ENCODE measurements around the gene RMDN2.
"Not testable (repeated sequence)": the region's sequence is repeated elsewhere in the genome, so short reads cannot be mapped to it uniquely, and the experiment has no call there.

Gene RMDN2

GRCh38 chr2:37992601-37993000 is 67.5 kb downstream of the RMDN2 start:
- DNase-seq (ENCODE audit: low read depth): no peak

- no peak for DNase-seq (ENCODE audit: low read depth)
These were observed 68.1 kb downstream of the RMDN2 start for GRCh38 chr2:37993143-37993542.

GRCh38 chr2:37997629-37998028 is 72.5 kb downstream of the RMDN2 start:
- no peak for DNase-seq (ENCODE audit: low read depth)

GRCh38 chr2:38000485-38001222 is 75.6 kb downstream of the RMDN2 start:
- no peak for DNase-seq (ENCODE audit: low read depth)

DNA sequence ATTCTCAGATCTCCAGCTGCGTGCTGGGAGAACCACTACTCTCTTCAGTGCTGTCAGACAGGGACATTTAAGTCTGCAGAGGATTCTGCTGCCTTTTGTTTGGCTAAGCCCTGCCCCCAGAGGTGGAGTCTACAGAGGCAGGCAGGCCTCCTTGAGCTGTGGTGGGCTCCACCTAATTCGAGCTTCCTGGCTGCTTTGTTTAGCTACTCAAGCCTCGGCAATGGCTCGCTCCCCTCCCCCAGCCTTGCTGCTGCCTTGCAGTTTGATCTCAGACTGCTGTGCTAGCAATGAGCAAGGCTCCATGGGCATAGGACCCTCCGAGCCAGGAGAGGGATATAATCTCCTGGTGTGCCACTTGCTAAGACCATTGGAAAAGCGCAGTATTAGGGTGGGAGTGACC is 85.1 kb downstream of the RMDN2 start:
- DNase-seq (ENCODE audit: low read depth): not testable (repeated sequence)

DNA sequence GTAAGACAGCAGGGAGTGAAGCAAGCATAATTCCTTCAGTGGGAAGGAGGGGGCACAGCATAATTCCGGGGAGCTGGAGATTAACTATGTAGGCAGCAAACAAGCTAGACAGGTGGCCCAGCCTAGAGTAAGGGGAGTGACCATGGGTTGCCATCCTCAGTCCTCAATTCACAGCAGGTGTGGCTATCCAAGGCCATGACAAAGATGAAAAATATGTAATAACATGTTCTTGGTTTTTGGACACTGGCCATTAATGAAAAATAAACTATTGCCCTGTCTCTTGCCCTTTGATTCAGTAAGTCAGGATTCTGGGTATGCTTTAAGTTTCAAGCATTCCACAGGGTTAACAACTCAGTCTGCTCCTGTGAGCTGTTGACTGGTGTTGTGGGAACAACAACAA is 85.9 kb downstream of the RMDN2 start:
- DNase-seq (ENCODE audit: low read depth): no peak

- DNase-seq (ENCODE audit: low read depth): no peak
These were observed 88.2 kb downstream of the RMDN2 start for GRCh38 chr2:38013158-38013752.

DNA sequence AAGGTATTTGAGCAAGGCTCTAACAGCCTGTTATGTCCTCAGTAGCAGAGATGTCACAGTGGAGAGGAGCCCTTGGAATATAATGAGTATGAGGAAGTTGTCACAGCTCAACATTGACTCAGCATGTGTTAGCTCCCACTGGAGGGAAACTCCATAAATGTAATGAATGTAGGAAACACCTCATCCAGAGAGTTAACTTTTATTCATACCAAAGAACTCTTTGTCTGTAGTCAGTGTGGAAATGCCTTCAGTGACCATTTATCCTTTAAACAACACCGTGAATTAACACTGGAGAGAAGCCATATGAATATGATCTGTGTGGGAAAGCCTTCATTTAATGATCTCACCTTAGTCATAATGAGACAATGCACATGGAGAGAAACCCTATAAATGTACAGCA is 91.1 kb downstream of the RMDN2 start:
- no peak for DNase-seq (ENCODE audit: low read depth)

- no peak for DNase-seq (ENCODE audit: low read depth)
These were observed 92.7 kb downstream of the RMDN2 start for GRCh38 chr2:38017836-38018235.

DNA sequence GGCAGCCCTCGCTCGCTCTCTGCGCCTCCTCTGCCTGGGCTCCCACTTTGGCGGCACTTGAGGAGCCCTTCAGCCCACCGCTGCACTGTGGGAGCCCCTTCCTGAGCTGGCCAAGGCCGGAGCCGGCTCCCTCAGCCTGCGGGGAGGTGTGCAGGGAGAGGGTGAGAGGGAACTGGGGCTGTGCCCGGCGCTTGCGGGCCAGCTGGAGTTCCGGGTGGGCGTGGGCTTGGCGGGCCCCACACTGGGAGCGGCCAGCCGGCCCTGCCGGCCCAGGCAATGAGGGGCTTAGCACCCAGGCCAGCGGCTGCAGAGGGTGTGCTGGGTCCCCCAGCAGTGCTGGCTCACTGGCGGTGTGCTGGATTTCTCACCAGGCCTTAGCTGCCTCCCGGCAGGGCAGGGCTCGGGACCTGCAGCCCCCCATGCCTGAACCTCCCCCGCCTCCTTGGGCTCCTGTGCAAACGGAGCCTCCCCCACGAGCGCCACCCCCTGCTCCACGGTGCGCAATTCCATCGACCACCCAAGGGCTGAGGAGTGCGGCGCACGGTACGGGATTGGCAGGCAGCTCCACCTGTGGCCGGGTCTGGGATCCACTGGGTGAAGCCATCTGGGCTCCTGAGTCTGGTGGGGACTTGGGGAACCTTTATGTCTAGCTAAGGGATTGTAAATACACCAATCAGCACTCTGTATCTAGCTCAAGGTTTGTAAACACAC is 95.4 kb downstream of the RMDN2 start:
- DNase-seq (ENCODE audit: low read depth): not testable (repeated sequence)

DNA sequence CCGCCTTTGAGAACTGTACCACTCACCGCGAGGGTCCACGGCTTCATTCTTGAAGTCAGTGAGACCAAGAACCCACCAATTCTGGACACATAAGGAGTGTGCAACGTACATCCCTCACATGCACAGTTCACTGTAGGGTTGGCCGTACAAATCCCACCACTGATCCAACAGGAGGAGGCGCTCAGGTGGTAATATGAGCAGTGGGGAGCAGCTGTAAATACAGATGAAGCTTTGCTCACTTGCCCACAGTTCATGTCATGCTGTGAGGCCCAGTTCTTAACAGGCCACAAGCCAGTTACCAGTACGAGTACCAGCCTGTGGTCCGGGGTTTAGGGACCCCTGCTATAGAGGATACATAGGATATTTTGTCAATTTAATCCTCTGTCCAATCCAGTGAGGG is 96.5 kb downstream of the RMDN2 start:
- no peak for DNase-seq (ENCODE audit: low read depth)

- no peak for DNase-seq (ENCODE audit: low read depth)
These were observed 101.8 kb downstream of the RMDN2 start for GRCh38 chr2:38026846-38027245.

- no peak for DNase-seq (ENCODE audit: low read depth)
These were observed 103.7 kb downstream of the RMDN2 start for GRCh38 chr2:38028829-38029228.

- no peak for DNase-seq (ENCODE audit: low read depth)
These were observed 104.4 kb downstream of the RMDN2 start for GRCh38 chr2:38029512-38029911.

DNA sequence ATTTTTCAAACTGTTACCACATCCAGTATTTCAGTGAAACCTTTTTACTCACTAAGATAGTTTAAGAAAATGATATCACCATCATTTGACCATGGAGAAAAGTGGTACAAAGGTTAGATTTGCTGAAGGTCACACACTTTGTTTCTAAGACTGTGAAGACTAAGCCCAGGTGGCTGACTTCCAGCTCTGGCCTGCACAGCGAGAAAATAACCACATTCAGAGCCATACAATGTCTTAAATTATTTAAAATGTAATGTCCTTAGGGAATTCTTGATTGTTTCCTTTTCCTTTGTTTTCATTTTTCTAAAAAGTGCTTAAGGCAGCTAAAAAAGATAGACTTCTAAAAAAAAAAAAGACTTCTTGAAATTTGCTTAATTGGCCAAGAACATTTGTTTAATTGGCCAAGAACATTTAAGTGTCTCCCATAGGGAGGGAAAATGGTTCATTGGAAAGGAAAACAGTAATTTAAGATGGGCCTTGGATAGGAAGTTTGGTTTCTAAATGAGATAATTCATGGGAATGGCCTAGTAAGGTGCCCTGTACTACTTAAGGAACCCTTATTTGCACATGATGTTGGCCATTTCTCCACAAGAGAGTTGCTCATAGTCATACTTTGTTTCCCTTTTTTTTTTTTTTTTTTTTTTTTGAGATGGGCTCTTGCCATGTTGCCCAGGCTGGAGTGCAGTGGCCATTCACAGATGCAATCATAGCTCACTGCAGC is 105.7 kb downstream of the RMDN2 start:
- peak; percentile 61 for DNase-seq (ENCODE audit: low read depth)

DNA sequence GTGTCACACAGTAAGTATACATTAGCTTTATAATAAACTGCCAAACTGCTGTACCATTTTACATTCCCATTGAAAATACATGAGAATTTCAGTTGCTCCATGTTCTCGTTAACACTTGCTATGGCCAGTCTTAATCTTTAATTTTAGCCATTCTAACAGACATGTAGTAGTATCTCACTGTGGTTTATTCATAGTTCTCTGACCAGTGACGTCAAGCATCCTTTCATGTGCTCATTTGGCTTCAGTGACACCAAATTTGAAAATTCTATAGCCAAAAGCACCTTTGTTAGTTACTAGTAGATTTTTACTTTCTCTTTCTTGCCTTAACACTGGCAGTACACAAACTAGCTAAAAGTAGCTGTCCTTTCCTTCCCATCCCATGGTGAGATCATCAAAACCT is 107.9 kb downstream of the RMDN2 start:
- DNase-seq (ENCODE audit: low read depth): no peak

DNA sequence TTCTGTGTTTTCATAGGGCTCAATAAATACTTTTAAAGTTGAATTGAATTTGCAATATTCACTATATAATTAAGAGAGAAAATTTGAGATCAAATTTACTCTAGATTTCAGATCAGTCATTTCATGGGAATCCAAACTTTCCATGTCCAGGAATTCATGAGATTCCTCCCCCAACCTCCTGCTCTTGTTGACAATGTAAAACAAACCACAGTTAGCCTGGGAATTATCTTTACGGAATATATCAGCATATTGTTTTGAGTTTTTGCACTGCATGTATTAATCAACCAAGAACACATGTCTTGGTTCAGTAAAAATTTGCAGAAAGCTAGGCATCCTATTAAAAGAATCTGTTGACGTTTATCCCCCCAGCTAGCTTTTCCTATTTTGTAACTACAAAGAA is 108.6 kb downstream of the RMDN2 start:
- no peak for DNase-seq (ENCODE audit: low read depth)

DNA sequence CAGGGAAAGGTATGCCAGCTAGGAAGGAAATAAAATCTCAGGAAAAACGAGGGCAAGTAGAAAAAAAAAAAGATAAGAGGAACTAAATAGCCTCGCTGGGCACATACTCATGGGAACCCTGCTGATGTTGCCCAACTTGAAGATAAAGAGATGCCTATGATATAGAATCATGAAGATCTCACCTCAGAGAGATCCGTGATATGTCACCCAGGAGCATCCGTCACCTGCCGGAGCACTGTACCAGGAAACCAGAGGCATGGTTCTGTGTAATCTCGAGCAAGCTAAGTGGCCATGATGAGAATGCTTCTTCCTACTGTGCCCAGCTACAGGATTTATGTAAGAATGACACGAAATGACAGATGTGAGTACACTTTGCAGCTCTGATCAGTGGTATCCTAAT is 110.9 kb downstream of the RMDN2 start:
- no peak for DNase-seq (ENCODE audit: low read depth)

DNA sequence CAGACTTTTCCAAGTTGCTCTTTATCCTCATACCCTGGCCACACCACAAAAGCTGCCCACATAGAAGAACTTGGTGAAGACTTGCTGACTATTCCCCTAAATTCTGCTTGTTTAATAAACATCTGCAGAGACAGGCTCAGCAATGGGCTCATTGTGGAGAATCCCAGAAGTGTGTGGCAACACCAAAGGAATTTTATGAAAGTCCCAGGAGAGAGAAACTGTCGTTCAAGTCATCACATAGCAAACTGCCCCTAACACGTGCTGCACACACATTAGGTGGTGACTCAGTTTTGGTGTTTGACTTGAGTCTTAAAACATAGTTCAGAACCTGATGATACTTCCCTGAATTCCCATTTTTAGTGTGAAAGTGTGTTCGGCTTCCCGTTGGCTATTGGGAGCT is 112.2 kb downstream of the RMDN2 start:
- DNase-seq (ENCODE audit: low read depth): no peak

- DNase-seq (ENCODE audit: low read depth): peak; percentile 30
These were observed 112.9 kb downstream of the RMDN2 start for GRCh38 chr2:38037757-38038621.

DNA sequence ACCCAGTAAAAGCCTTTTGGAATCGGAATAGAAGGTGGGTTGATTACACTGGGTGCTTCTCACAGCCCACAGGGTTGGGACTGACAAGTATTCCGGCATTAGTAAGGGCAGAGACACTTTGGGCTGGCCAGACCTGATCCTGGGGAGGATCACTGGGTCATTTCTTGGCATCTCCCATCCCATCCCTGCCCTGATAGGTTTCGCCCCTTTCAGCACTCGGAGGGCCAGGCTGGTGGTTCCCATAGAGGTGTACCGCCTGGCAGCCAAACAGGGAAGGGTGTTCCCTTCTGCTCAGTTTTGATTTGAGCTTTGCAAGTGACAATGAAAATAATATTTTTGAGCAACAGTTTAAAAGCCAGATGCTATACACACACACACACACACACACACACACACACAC is 113.6 kb downstream of the RMDN2 start:
- no peak for DNase-seq (ENCODE audit: low read depth)

Data from fibroblast of the conjunctiva (primary cell).